HepG2 (cell line): ENCODE data around the gene VDAC1. TPM values are rescaled to one million over a fixed set of nuclear protein-coding genes. Genes with fewer than 3 reads are reported as not detected.
A peak's percentile ranks its signal among the peaks of the same experiment; 100 is the strongest.

ENCODE experiments used
- AHDC1 ChIP-seq: sonication (generic); formaldehyde crosslinking; IDR thresholded peaks from 2 replicates; pipeline ENCODE4 v1.5.1; 2020; ENCODE audit warnings: mild to moderate bottlenecking, missing genetic modification reagents, borderline replicate concordance
- GABPB1 ChIP-seq: IDR thresholded peaks from 2 replicates; pipeline ENCODE4 v1.6.1; 2016; ENCODE audit warnings: mild to moderate bottlenecking, missing genetic modification reagents, moderate library complexity, missing compliant biosample characterization
- IKZF5 ChIP-seq: IDR thresholded peaks from 2 replicates; pipeline ENCODE4 v1.6.1; 2018; ENCODE audit warnings: missing genetic modification reagents, mild to moderate bottlenecking, missing compliant biosample characterization
- JDP2 ChIP-seq: sonication (generic); formaldehyde crosslinking; IDR thresholded peaks from 2 replicates; pipeline ENCODE4 v1.8.1; 2022; ENCODE audit warnings: missing genetic modification reagents, borderline replicate concordance
- LBX2 ChIP-seq: sonication (generic); formaldehyde crosslinking; IDR thresholded peaks from 2 replicates; pipeline ENCODE4 v1.5.0; 2020; ENCODE audit warnings: missing genetic modification reagents, mild to moderate bottlenecking, borderline replicate concordance
- NFKB2 ChIP-seq: sonication (generic); formaldehyde crosslinking; IDR thresholded peaks from 2 replicates; pipeline ENCODE4 v1.4.0; 2020; ENCODE audit warnings: missing genetic modification reagents, borderline replicate concordance
- NKX3-1 ChIP-seq: sonication (generic); formaldehyde crosslinking; IDR thresholded peaks from 2 replicates; pipeline ENCODE4 v1.5.0; 2020; ENCODE audit warnings: missing genetic modification reagents
- TBP ChIP-seq: sonication (generic); formaldehyde crosslinking; IDR thresholded peaks from 2 replicates; pipeline ENCODE4 v1.5.0; 2020; ENCODE audit warnings: missing genetic modification reagents
- TRIM24 ChIP-seq: sonication (generic); formaldehyde crosslinking; IDR thresholded peaks from 2 replicates; pipeline ENCODE4 v1.8.0; 2022; ENCODE audit warnings: mild to moderate bottlenecking, missing genetic modification reagents
- ZBTB39 ChIP-seq: sonication (generic); formaldehyde crosslinking; IDR thresholded peaks from 2 replicates; pipeline ENCODE4 v1.5.0; 2020; ENCODE audit warnings: missing genetic modification reagents
- ZNF251 ChIP-seq: sonication (generic); formaldehyde crosslinking; IDR thresholded peaks from 2 replicates; pipeline ENCODE4 v1.9.0; 2021; ENCODE audit warnings: mild to moderate bottlenecking, missing genetic modification reagents
- ZNF275 ChIP-seq: sonication (generic); formaldehyde crosslinking; IDR thresholded peaks from 2 replicates; pipeline ENCODE4 v1.8.0; 2022; ENCODE audit warnings: missing genetic modification reagents, mild to moderate bottlenecking, inconsistent platforms, borderline replicate concordance
- ZNF350 ChIP-seq: sonication (generic); formaldehyde crosslinking; IDR thresholded peaks from 2 replicates; pipeline ENCODE4 v1.4.0; 2020; ENCODE audit warnings: mild to moderate bottlenecking, low read depth, missing genetic modification reagents, borderline replicate concordance
- ZNF564 ChIP-seq: sonication (generic); formaldehyde crosslinking; IDR thresholded peaks from 2 replicates; pipeline ENCODE4 v1.8.1; 2023; ENCODE audit warnings: mild to moderate bottlenecking, missing genetic modification reagents
- ZNF597 ChIP-seq: sonication (generic); formaldehyde crosslinking; IDR thresholded peaks from 2 replicates; pipeline ENCODE4 v1.5.0; 2020; ENCODE audit warnings: missing genetic modification reagents
- ZNF883 ChIP-seq: sonication (generic); formaldehyde crosslinking; IDR thresholded peaks from 2 replicates; pipeline ENCODE4 v1.5.1; 2020; ENCODE audit warnings: mild to moderate bottlenecking, missing genetic modification reagents; ENCODE audit errors: not compliant biosample characterization
- polyA plus RNA-seq, 8 experiments: library from polyadenylated mRNA; depleted of rRNA in 3 of 8; stranded (reverse) in 7 of 8; unstranded in 1 of 8; fragments of >200 nt; fragmentation: Illumina TruSeq in 4 of 8; extraction: Trizol in 4 of 8; gene quantifications; 2 replicates each; pipeline versions ENCODE4 v1.2.1 to v1.2.3, GENCODE V29; 2011 to 2016; ENCODE audit warnings: low read depth in 4 of 8, missing spikeins in 1 of 8, mixed read lengths in 1 of 8; ENCODE audit not compliant: insufficient read depth in 1 of 8
- total RNA-seq, 5 experiments: library from RNA; depleted of rRNA; stranded (reverse); fragments of >200 nt; fragmentation: Illumina TruSeq; extraction: Trizol; gene quantifications; 2 replicates each; pipeline ENCODE4 v1.2.3, GENCODE V29; 2016; ENCODE audit warnings: low read depth in 1 of 5

The VDAC1 gene
- total and polyA plus RNA-seq, 2 of the 13 experiments (the other 11 are each of a cell fraction or from before 2014, with no cell fraction given) = 112 to 380 TPM

DNA sequence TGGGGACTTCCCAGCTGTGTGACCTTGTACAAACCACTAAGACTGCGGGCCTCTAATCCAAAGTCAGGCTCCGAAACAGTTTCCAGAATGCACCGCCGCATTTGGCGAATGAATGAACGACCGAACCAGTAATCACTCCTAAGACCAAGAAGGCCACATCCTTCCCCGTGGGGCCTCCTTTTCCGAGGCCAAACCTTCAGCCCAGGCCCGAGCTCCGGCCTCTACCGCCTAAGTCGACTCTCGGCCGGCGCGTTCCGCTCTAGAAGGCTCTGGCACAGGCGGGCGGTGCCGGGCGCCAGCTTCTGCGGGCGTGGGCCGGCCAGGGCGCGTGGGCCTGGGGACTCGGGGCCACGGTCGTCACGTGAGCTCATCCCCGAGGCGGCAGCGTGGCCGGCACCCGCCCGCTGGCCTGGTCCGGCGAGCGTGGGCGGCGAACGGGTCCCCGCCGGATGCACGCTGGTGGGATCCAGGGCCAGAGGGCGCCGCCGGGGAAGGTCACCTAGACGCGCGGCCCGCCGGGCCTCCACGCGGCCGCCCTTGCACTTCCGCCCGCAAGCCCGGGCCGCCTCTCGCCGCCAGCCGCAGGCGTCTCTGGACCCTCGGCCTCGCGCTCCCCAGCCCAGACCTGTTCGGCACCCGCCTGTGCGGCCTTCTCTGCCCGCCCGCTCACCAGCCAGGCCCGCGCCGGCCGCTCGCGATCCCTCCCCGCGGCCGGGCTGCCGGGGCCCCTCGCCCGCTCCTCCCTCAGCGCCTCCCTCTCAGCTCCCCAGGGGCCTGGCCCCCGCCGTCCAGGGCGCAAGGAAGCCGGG is 754 bp downstream of the VDAC1 start (continued):
- TF ChIP-seq GABPB1 (CRISPR knock-in tag) = peak; percentile 45; the same call in 1 of the 2 replicates
- no peak for TF ChIP-seq ZNF883 (CRISPR knock-in tag)
- no peak for TF ChIP-seq TBP (CRISPR knock-in tag)
- no peak for TF ChIP-seq ZNF251
- no peak for TF ChIP-seq ZNF275 (CRISPR knock-in tag)
- TF ChIP-seq LBX2 (CRISPR knock-in tag) = no peak
- TF ChIP-seq TRIM24 = no peak
- TF ChIP-seq ZBTB39 (CRISPR knock-in tag) = peak; percentile 34; the same call in 1 of the 2 replicates
- no peak for TF ChIP-seq ZNF597 (CRISPR knock-in tag)
- TF ChIP-seq NFKB2 (CRISPR knock-in tag) = no peak
- TF ChIP-seq AHDC1 (CRISPR knock-in tag) = no peak
- 0 out of 2 replicates have a peak, but pooled peaks have one; percentile 26 for TF ChIP-seq ZNF350 (CRISPR knock-in tag)
- TF ChIP-seq NKX3-1 (CRISPR knock-in tag) = peak; percentile 22; the same call in 1 of the 2 replicates
- no peak for TF ChIP-seq ZNF564 (CRISPR knock-in tag)
- TF ChIP-seq JDP2 (CRISPR knock-in tag) = no peak; the same call in 1 of the 2 replicates
- TF ChIP-seq IKZF5 (CRISPR knock-in tag) = no peak
